GM19025 (cell line): Measurements from ENCODE around the gene MRPL51.
"Not testable (repeated sequence)": the region's sequence is repeated elsewhere in the genome, so short reads cannot be mapped to it uniquely, and the experiment has no call there.

Experiments used
- ATAC-seq: cut with Tn5 transposase; IDR thresholded peaks from one replicate; pipeline ENCODE4 v1.9.1; 2021; ENCODE audit warnings: mild to moderate bottlenecking, low read depth, moderate library complexity; ENCODE audit not compliant: unreplicated experiment

Gene MRPL51

GRCh38 chr12:6489449-6489848 is 3.6 kb downstream of the MRPL51 start:
- no peak for ATAC-seq

GRCh38 chr12:6488240-6488639 is 4.8 kb downstream of the MRPL51 start:
- no peak for ATAC-seq

- ATAC-seq = no peak
Measured at GRCh38 chr12:6478416-6478815, 14.6 kb downstream of the MRPL51 start.

- not testable (repeated sequence) for ATAC-seq
Measured at GRCh38 chr12:6477601-6478377, 15.3 kb downstream of the MRPL51 start.

GRCh38 chr12:6476489-6476888 is 16.6 kb downstream of the MRPL51 start:
- no peak for ATAC-seq

- not testable (repeated sequence) for ATAC-seq
Measured at GRCh38 chr12:6475233-6475975, 17.7 kb downstream of the MRPL51 start.

GRCh38 chr12:6472491-6472890 is 20.6 kb downstream of the MRPL51 start:
- ATAC-seq = no peak

- ATAC-seq = no peak
Measured at GRCh38 chr12:6471989-6472360, 21.1 kb downstream of the MRPL51 start.

- peak; percentile 85 for ATAC-seq
Measured at GRCh38 chr12:6470375-6471163, 22.5 kb downstream of the MRPL51 start, which contains the start of gene VAMP1. VAMP1 (minus strand) TSS chr12:6470677; CDS start chr12:6470531, 146 bp downstream.

GRCh38 chr12:6469609-6470374 is 23.3 kb downstream of the MRPL51 start:
- no peak for ATAC-seq

- no peak for ATAC-seq
Measured at GRCh38 chr12:6469092-6469491, 24.0 kb downstream of the MRPL51 start.

- no peak for ATAC-seq
Measured at GRCh38 chr12:6468283-6468575, 24.8 kb downstream of the MRPL51 start.

GRCh38 chr12:6467571-6468282 is 25.3 kb downstream of the MRPL51 start:
- ATAC-seq = not testable (repeated sequence)

GRCh38 chr12:6466751-6467150 is 26.3 kb downstream of the MRPL51 start:
- not testable (repeated sequence) for ATAC-seq

- no peak for ATAC-seq
Measured at GRCh38 chr12:6466184-6466573, 26.9 kb downstream of the MRPL51 start.

GRCh38 chr12:6465467-6466183 is 27.4 kb downstream of the MRPL51 start:
- no peak for ATAC-seq

- ATAC-seq = no peak
Measured at GRCh38 chr12:6464531-6464930, 28.5 kb downstream of the MRPL51 start.

- ATAC-seq = no peak
Measured at GRCh38 chr12:6463858-6464257, 29.2 kb downstream of the MRPL51 start.

GRCh38 chr12:6463216-6463615 is 29.8 kb downstream of the MRPL51 start:
- ATAC-seq = no peak
